Left lung (tissue), 10 donors: ENCODE data around the gene ZNF429. TPM values are rescaled to one million over a fixed set of nuclear protein-coding genes. Genes with fewer than 3 reads are reported as not detected.

Experiments
- ATAC-seq: fragments of 200-7000 bp; cut with Tn5 transposase; one replicate; pipeline ENCODE4 v1.9.1; 2020; ENCODE audit warnings: moderate library complexity
- DNase-seq, 4 donors: peaks; one replicate each; pipeline ENCODE4 v3.0.0-alpha.2; 2013 to 2020
- H3K27ac ChIP-seq, 2 donors: fragments of 200-600 bp; sonication (generic) in 1 of 2; one replicate each; pipeline versions ENCODE4 v1.5.0 to v1.8.0; 2020 to 2021
- H3K27me3 ChIP-seq, 2 donors: fragments of 200-600 bp; sonication (generic) in 1 of 2; one replicate each; pipeline versions ENCODE4 v1.5.0 to v1.8.0; 2020 to 2021
- H3K36me3 ChIP-seq, 2 donors: fragments of 200-600 bp; sonication (generic) in 1 of 2; one replicate each; pipeline versions ENCODE4 v1.5.0 to v1.8.0; 2020 to 2021
- H3K4me1 ChIP-seq, 2 donors: fragments of 200-600 bp; one replicate each; pipeline ENCODE4 v1.8.0; 2021
- H3K4me3 ChIP-seq, 2 donors: fragments of 200-600 bp; sonication (generic) in 1 of 2; one replicate each; pipeline versions ENCODE4 v1.5.0 to v1.8.0; 2020 to 2021; ENCODE audit warnings: mild to moderate bottlenecking in 1 of 2
- H3K9me3 ChIP-seq, 2 donors: fragments of 200-600 bp; sonication (generic) in 1 of 2; one replicate each; pipeline versions ENCODE4 v1.5.0 to v1.8.0; 2020 to 2021
- CTCF ChIP-seq, 2 donors: fragments of 200-600 bp; sonication (generic) in 1 of 2; IDR thresholded peaks; one replicate each; pipeline versions ENCODE4 v1.5.0 to v1.8.0; 2021; ENCODE audit warnings: antibody characterized with exemption in 2 of 2
- intact Hi-C, 2 donors: fragments of 100-400 bp; cut with DNase I; formaldehyde crosslinking; loops; one replicate each; pipeline versions ENCODE4 v1.11.2 to v1.14.2; 2022
- polyA plus RNA-seq, 6 donors: library from polyadenylated mRNA; unstranded; fragments of 120-200 nt; gene quantifications; one replicate each; pipeline ENCODE4 v1.2.1, GENCODE V29; 2013; ENCODE audit not compliant: insufficient read length in 6 of 6
- total RNA-seq, 2 donors: library from RNA; stranded (reverse); fragmentation: NEBNext Ultra II Directional; extraction: Animal tissue kit (Norgen Biotek cat#: 25700); gene quantifications; one replicate each; pipeline ENCODE4 v1.2.1, GENCODE V29; 2021
- donor health status: DM: no; HTN: yes; CAD: no.
- donor health status: DM: no; HTN: no; CAD: no.

ZNF429 gene
- total and polyA plus RNA-seq, 8 donors: 12.5 to 31.7 (median 26.3) TPM

GRCh38 chr19:21588065-21588601, 82.7 kb downstream of the ZNF429 start:
- ATAC-seq (no peak), DNase-seq (no peak)
- H3K9me3 ChIP-seq: no peaks in the 10 kb centered on the region
- H3K27me3 ChIP-seq: peaks cover 0 to 26% of the 10 kb centered on the region in 2 donors
- intact Hi-C loops: no loop called here
- no peak for TF ChIP-seq CTCF (IDR thresholded peaks at IDR 0.05)
- no peak overlapping the region for H3K4me3 ChIP-seq
- no peak overlapping the region for H3K27ac ChIP-seq
- no peaks in the 10 kb centered on the region for H3K36me3 ChIP-seq
- H3K4me1 ChIP-seq: peaks cover 0 to 16% of the 10 kb centered on the region in 2 donors

GRCh38 chr19:21590867-21591266, 85.5 kb downstream of the ZNF429 start:
- TF ChIP-seq CTCF (IDR thresholded peaks at IDR 0.05): no peak
- no peak for DNase-seq

GRCh38 chr19:21593008-21593481, 87.6 kb downstream of the ZNF429 start:
- no peak for DNase-seq
- Histone ChIP-seq H3K9me3 (no peaks in the 10 kb centered on the region), H3K36me3 (no peaks in the 10 kb centered on the region), H3K4me1 (peaks cover 0 to 27% of the 10 kb centered on the region in 2 donors), H3K27ac (peak overlapping the region in 1 of 2 donors; percentile 94), H3K4me3 (no peak overlapping the region), H3K27me3 (no peaks in the 10 kb centered on the region)
- ATAC-seq: no peak
- intact Hi-C loops: no loop called here
- no peak for TF ChIP-seq CTCF (IDR thresholded peaks at IDR 0.05)

More at GRCh38 chr19:21590867-21591266, 85.5 kb downstream of the ZNF429 start:
- Histone ChIP-seq H3K36me3 (no peaks in the 10 kb centered on the region), H3K4me1 (peaks cover 0 to 38% of the 10 kb centered on the region in 2 donors), H3K4me3 (no peak overlapping the region), H3K27ac (no peak overlapping the region), H3K9me3 (no peaks in the 10 kb centered on the region), H3K27me3 (peaks cover 0 to 19% of the 10 kb centered on the region in 2 donors)
- intact Hi-C loops: no loop called here
- no peak for ATAC-seq

GRCh38 chr19:21593502-21593901, 88.1 kb downstream of the ZNF429 start:
- H3K4me3 ChIP-seq: no peak overlapping the region
- H3K27me3 ChIP-seq: no peaks in the 10 kb centered on the region
- peaks cover 0 to 27% of the 10 kb centered on the region in 2 donors for H3K4me1 ChIP-seq
- no peaks in the 10 kb centered on the region for H3K36me3 ChIP-seq
- ATAC-seq (no peak), DNase-seq (no peak)
- intact Hi-C loops: no loop called here
- no peak for TF ChIP-seq CTCF (IDR thresholded peaks at IDR 0.05)
- H3K9me3 ChIP-seq: no peaks in the 10 kb centered on the region
- peak overlapping the region in 1 of 2 donors; percentile 94 for H3K27ac ChIP-seq

GRCh38 chr19:21593934-21594820, 88.8 kb downstream of the ZNF429 start:
- DNase-seq (no peak), ATAC-seq (peak; percentile 22)
- Histone ChIP-seq H3K4me3 (no peak overlapping the region), H3K27ac (peak overlapping the region in 1 of 2 donors; percentile 94), H3K36me3 (no peaks in the 10 kb centered on the region), H3K9me3 (no peaks in the 10 kb centered on the region), H3K27me3 (no peaks in the 10 kb centered on the region), H3K4me1 (peaks cover 0 to 27% of the 10 kb centered on the region in 2 donors)
- intact Hi-C loops: no loop called here
- no peak for TF ChIP-seq CTCF (IDR thresholded peaks at IDR 0.05)
